HG03196 (cell line): ENCODE results near the gene SHANK3.
"Not testable (repeated sequence)": the region's sequence is repeated elsewhere in the genome, so short reads cannot be mapped to it uniquely, and the experiment has no call there.

Experiments used
- ATAC-seq: cut with Tn5 transposase; IDR thresholded peaks from one replicate; pipeline ENCODE4 v1.9.1; 2021; ENCODE audit not compliant: unreplicated experiment

SHANK3 gene

GRCh38 chr22:50643821-50644101, 28.9 kb upstream of the SHANK3 start:
- not testable (repeated sequence) for ATAC-seq

GRCh38 chr22:50653256-50653655, 19.4 kb upstream of the SHANK3 start:
- no peak for ATAC-seq

GRCh38 chr22:50654664-50655063, 18.0 kb upstream of the SHANK3 start:
- ATAC-seq: not testable (repeated sequence)

- ATAC-seq: no peak
Measured at GRCh38 chr22:50656122-50657070, 16.2 kb upstream of the SHANK3 start.

- ATAC-seq: no peak
Measured at GRCh38 chr22:50657925-50658324, 14.7 kb upstream of the SHANK3 start.

GRCh38 chr22:50659711-50660110, 12.9 kb upstream of the SHANK3 start:
- ATAC-seq: not testable (repeated sequence)

- no peak for ATAC-seq
Measured at GRCh38 chr22:50660306-50660705, 12.3 kb upstream of the SHANK3 start.

GRCh38 chr22:50665212-50665611, 7.4 kb upstream of the SHANK3 start:
- ATAC-seq: no peak

- ATAC-seq: no peak
Measured at GRCh38 chr22:50665738-50666137, 6.9 kb upstream of the SHANK3 start.

- ATAC-seq: no peak
Measured at GRCh38 chr22:50670513-50670912, 2.1 kb upstream of the SHANK3 start.

- no peak for ATAC-seq
Measured at GRCh38 chr22:50670914-50671538, 1.6 kb upstream of the SHANK3 start.

GRCh38 chr22:50671641-50672040, 982 bp upstream of the SHANK3 start:
- ATAC-seq: no peak

GRCh38 chr22:50672041-50672440, 582 bp upstream of the SHANK3 start:
- no peak for ATAC-seq

- no peak for ATAC-seq
Measured at GRCh38 chr22:50673231-50674129, 857 bp downstream of the SHANK3 start.

GRCh38 chr22:50674130-50674500, 1.5 kb downstream of the SHANK3 start:
- ATAC-seq: no peak

- no peak for ATAC-seq
Measured at GRCh38 chr22:50674606-50675552, 2.3 kb downstream of the SHANK3 start.

GRCh38 chr22:50675553-50676179, 3.0 kb downstream of the SHANK3 start:
- no peak for ATAC-seq

GRCh38 chr22:50676180-50676636, 3.6 kb downstream of the SHANK3 start:
- no peak for ATAC-seq

GRCh38 chr22:50676661-50677492, 4.3 kb downstream of the SHANK3 start:
- ATAC-seq: no peak
